B cell (primary cell): Measurements from ENCODE around the gene SLC20A1. TPM values are rescaled to one million over a fixed set of nuclear protein-coding genes. Genes with fewer than 3 reads are reported as not detected.

Source experiments
- ATAC-seq: fragments of 200-7000 bp; cut with Tn5 transposase; one replicate; pipeline ENCODE4 v1.10.0; 2021; ENCODE audit warnings: low read depth, mild to moderate bottlenecking, moderate number of reproducible peaks, moderate library complexity
- CTCF ChIA-PET: fragments of 350-600 bp; sonication (Branson Sonifier 250); formaldehyde crosslinking; loops from one replicate; lab custom pipeline; 2021; ENCODE audit warnings: antibody characterized with exemption, inconsistent platforms; lab: Charles Lee
- POLR2A ChIA-PET: fragments of 350-600 bp; sonication (Branson Sonifier 250); formaldehyde crosslinking; loops from one replicate; lab custom pipeline; 2021; ENCODE audit warnings: antibody characterized with exemption; lab: Charles Lee
- DNase-seq: peaks from one replicate; pipeline ENCODE4 v3.0.0; 2013
- H2AFZ ChIP-seq: 2 replicates; pipeline ENCODE4 v1.6.1; 2012; ENCODE audit warnings: mild to moderate bottlenecking, low read depth, low read length; ENCODE audit not compliant: insufficient read depth, poor library complexity, severe bottlenecking
- H3K27ac ChIP-seq, 2 donors: 1 replicate in 1 of 2; 2 replicates in 1 of 2; pipeline ENCODE4 v1.5.1; 2012 to 2013; ENCODE audit warnings: low read length in 2 of 2, mild to moderate bottlenecking in 2 of 2, moderate library complexity in 1 of 2
- H3K27me3 ChIP-seq, 4 experiments: fragments of 200-600 bp in 1 of 4; sonication (generic) in 1 of 4; replicated peaks in 1 of 4; 1 replicate in 2 of 4; 2 replicates in 2 of 4; pipeline versions ENCODE4 v1.6.1 to v1.7.0; 2013 to 2016; ENCODE audit warnings: low read length in 3 of 4, mild to moderate bottlenecking in 2 of 4, mixed read lengths in 1 of 4, moderate library complexity in 1 of 4; ENCODE audit not compliant: insufficient read depth in 4 of 4, control insufficient read depth in 3 of 4; ENCODE audit errors: control extremely low read depth in 1 of 4
- H3K36me3 ChIP-seq, 2 experiments: replicated peaks in 1 of 2; 1 replicate in 1 of 2; 2 replicates in 1 of 2; pipeline versions ENCODE4 v1.6.1 to v1.7.1; 2013; ENCODE audit warnings: low read length in 1 of 2; ENCODE audit not compliant: insufficient read depth in 2 of 2, control insufficient read depth in 1 of 2; ENCODE audit errors: control extremely low read depth in 1 of 2, extremely low read depth in 1 of 2
- H3K4me1 ChIP-seq, 2 donors: fragments of 200-600 bp in 1 of 2; sonication (generic) in 1 of 2; 1 replicate in 1 of 2; 2 replicates in 1 of 2; pipeline versions ENCODE4 v1.5.1 to v1.6.1; 2013 to 2017; ENCODE audit warnings: low read length in 2 of 2; ENCODE audit not compliant: control insufficient read depth in 2 of 2, insufficient read depth in 2 of 2
- H3K4me2 ChIP-seq: replicated peaks from 2 replicates; pipeline ENCODE3; 2012; ENCODE audit warnings: mild to moderate bottlenecking, low read depth, low read length; ENCODE audit not compliant: poor library complexity, severe bottlenecking
- H3K4me3 ChIP-seq, 5 experiments: fragments of 200-600 bp in 1 of 5; sonication (generic) in 1 of 5; 1 replicate in 3 of 5; 2 replicates in 2 of 5; pipeline versions ENCODE4 v1.5.1 to v1.7.0; 2011 to 2016; ENCODE audit warnings: low read length in 4 of 5, mild to moderate bottlenecking in 4 of 5, low read depth in 2 of 5, control low read depth in 1 of 5, moderate library complexity in 1 of 5; ENCODE audit not compliant: insufficient read depth in 1 of 5; ENCODE audit errors: control extremely low read depth in 1 of 5, extremely low read depth in 1 of 5
- H3K79me2 ChIP-seq: fragments of 200-600 bp; sonication (generic); one replicate; pipeline ENCODE4 v1.6.0; 2016; ENCODE audit warnings: low read length; ENCODE audit not compliant: control insufficient read depth, insufficient read depth
- H3K9ac ChIP-seq: fragments of 200-600 bp; sonication (generic); 2 replicates; pipeline ENCODE4 v1.6.1; 2017; ENCODE audit warnings: mild to moderate bottlenecking, low read length, moderate library complexity
- H3K9me3 ChIP-seq, 3 donors: one replicate each; pipeline versions ENCODE4 v1.6.1 to v1.7.1; 2013; ENCODE audit warnings: low read length in 2 of 3; ENCODE audit not compliant: control insufficient read depth in 2 of 3, insufficient read depth in 1 of 3; ENCODE audit errors: control extremely low read depth in 1 of 3
- H4K20me1 ChIP-seq: 2 replicates; pipeline ENCODE4 v1.6.0; 2012; ENCODE audit warnings: mild to moderate bottlenecking, low read length; ENCODE audit not compliant: insufficient read depth, control insufficient read depth, poor library complexity, severe bottlenecking
- H3K27ac Mint-ChIP-seq: one replicate; pipeline ENCODE4 v1.8.0; 2021; ENCODE audit warnings: mixed read lengths
- H3K27me3 Mint-ChIP-seq: one replicate; pipeline ENCODE4 v1.8.0; 2021; ENCODE audit warnings: mixed read lengths
- H3K4me1 Mint-ChIP-seq: one replicate; pipeline ENCODE4 v1.8.0; 2021; ENCODE audit warnings: mixed read lengths
- H3K4me3 Mint-ChIP-seq: one replicate; pipeline ENCODE4 v1.8.0; 2021; ENCODE audit warnings: mixed read lengths
- H3K9me3 Mint-ChIP-seq: one replicate; pipeline ENCODE4 v1.8.0; 2022; ENCODE audit warnings: mixed read lengths; ENCODE audit not compliant: insufficient read depth
- EZH2 ChIP-seq: IDR thresholded peaks from 2 replicates; pipeline ENCODE4 v1.6.1; 2012; ENCODE audit warnings: borderline replicate concordance, low read depth, mild to moderate bottlenecking, moderate library complexity, low read length; ENCODE audit not compliant: insufficient read depth, poor library complexity, severe bottlenecking
- WGBS: methylation state at CpG from one replicate; pipeline ENCODE4 v1.1.5; 2013; ENCODE audit warnings: missing lambda C conversion rate; ENCODE audit not compliant: insufficient coverage; 5-methylcytosine and 5-hydroxymethylcytosine counted together
- intact Hi-C: fragments of 100-400 bp; cut with micrococcal nuclease; formaldehyde crosslinking; loops from one replicate; pipeline ENCODE4 v1.10.0; 2022
- polyA plus RNA-seq: library from polyadenylated mRNA; depleted of rRNA; stranded (reverse); fragments of >200 nt; gene quantifications from 2 replicates; pipeline ENCODE4 v1.2.3, GENCODE V29; 2012
- total RNA-seq, 2 donors: library from RNA; stranded (reverse); fragments of 120-200 nt in 1 of 2; gene quantifications; 1 replicate in 1 of 2; 2 replicates in 1 of 2; pipeline versions ENCODE4 v1.2.3 to v1.2.4, GENCODE V29; 2013 to 2022
- TF ChIP-seq, protein P1 (sequence below): fragments of 200-600 bp; IDR thresholded peaks from one replicate; pipeline ENCODE4 v1.8.0; 2022; ENCODE audit warnings: antibody characterized with exemption, mild to moderate bottlenecking

The SLC20A1 gene
- total and polyA plus RNA-seq, 2 donors (not counting 1 experiment from before 2014, with no cell fraction given), result 16.1 to 54.9 TPM

DNA sequence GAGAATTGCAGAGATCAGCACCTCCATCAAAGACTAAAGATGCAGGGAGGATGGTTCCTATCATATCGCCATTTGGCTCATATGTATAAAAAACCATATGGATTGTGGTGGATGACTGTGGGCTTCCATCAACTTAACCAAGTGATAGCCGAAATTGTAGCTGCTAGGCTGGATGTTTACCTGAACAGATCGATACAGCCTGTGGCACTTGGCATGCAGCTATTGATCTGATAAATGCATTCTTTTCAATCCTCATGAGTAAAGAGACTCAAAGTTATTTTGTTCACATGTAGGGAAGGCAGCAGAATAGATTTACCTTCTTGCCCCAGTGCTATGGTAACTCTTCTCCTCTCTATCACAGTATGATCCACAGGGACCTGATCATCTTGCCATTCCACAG is 42.8 kb upstream of the SLC20A1 start:
- no peaks in the 10 kb centered on the region for H4K20me1 ChIP-seq
- DNase-seq (no peak), ATAC-seq (no peak)
- Mint-ChIP-seq H3K4me1 (peaks cover 5% of the 10 kb centered on the region), H3K27me3 (no peaks in the 10 kb centered on the region), H3K27ac (no peak overlapping the region), H3K9me3 (no peaks in the 10 kb centered on the region), H3K4me3 (no peak overlapping the region)
- 100% methylated on average over 1 of the region's 3 CpGs for WGBS
- H3K27me3 ChIP-seq, result no peaks in the 10 kb centered on the region
- H3K9me3 ChIP-seq, result no peaks in the 10 kb centered on the region
- no peak for TF ChIP-seq EZH2
- TF ChIP-seq, protein P1, sequence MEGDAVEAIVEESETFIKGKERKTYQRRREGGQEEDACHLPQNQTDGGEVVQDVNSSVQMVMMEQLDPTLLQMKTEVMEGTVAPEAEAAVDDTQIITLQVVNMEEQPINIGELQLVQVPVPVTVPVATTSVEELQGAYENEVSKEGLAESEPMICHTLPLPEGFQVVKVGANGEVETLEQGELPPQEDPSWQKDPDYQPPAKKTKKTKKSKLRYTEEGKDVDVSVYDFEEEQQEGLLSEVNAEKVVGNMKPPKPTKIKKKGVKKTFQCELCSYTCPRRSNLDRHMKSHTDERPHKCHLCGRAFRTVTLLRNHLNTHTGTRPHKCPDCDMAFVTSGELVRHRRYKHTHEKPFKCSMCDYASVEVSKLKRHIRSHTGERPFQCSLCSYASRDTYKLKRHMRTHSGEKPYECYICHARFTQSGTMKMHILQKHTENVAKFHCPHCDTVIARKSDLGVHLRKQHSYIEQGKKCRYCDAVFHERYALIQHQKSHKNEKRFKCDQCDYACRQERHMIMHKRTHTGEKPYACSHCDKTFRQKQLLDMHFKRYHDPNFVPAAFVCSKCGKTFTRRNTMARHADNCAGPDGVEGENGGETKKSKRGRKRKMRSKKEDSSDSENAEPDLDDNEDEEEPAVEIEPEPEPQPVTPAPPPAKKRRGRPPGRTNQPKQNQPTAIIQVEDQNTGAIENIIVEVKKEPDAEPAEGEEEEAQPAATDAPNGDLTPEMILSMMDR, result no peak
- H3K27ac ChIP-seq, result no peak overlapping the region
- H3K9ac ChIP-seq, result no peak overlapping the region
- peaks cover 0 to 5% of the 10 kb centered on the region in 2 donors for H3K4me1 ChIP-seq
- ChIA-PET POLR2A (no interaction called here), CTCF (interaction anchor here (0.6 to 8.7 kb wide), 4 partner anchors 24 to 691 kb away, joined by 3 to 101 read pairs (median 30); no protein-coding TSS in a partner anchor)
- no peaks in the 10 kb centered on the region for H3K79me2 ChIP-seq
- intact Hi-C loops, result no loop called here
- H3K4me3 ChIP-seq, result no peak overlapping the region
- H3K4me2 ChIP-seq, result no peak overlapping the region
- no peak overlapping the region for H2AFZ ChIP-seq
- H3K36me3 ChIP-seq, result no peaks in the 10 kb centered on the region

DNA sequence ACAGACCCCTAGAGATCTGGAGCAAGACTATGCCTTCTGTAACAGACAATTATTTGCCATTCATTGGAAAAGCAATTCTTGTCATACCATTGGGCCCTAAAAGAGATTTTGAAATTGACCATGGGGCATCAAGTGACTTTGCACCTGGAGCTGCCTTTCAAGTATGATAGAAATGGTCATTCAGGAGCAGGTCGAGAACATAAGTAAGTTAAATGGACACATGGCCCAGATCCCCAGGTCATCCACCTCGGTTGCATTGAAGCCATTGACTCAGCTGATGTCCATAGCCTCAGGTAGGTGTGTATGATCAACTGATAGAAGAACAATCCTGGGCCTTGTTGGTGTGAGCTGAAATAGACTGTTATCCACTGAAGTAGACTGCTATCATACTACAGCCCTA is 42.0 kb upstream of the SLC20A1 start:
- no peaks in the 10 kb centered on the region for H3K27me3 ChIP-seq
- CTCF ChIA-PET, result interaction anchor here (0.6 to 8.7 kb wide), 5 partner anchors 23 to 692 kb away, joined by 3 to 101 read pairs (median 3); no protein-coding TSS in a partner anchor

More for the DNA sequence above, 42.0 kb upstream of the SLC20A1 start:
- H3K9me3 ChIP-seq, result no peaks in the 10 kb centered on the region
- H3K27me3 Mint-ChIP-seq, result no peaks in the 10 kb centered on the region
- TF ChIP-seq, protein P1, result no peak
- no peak for TF ChIP-seq EZH2
- H3K4me1 Mint-ChIP-seq, result peaks cover 5% of the 10 kb centered on the region
- H3K27ac Mint-ChIP-seq, result no peak overlapping the region
- H3K4me2 ChIP-seq, result no peak overlapping the region
- no peak overlapping the region for H3K4me3 ChIP-seq
- H3K27ac ChIP-seq, result no peak overlapping the region
- peaks cover 0 to 5% of the 10 kb centered on the region in 2 donors for H3K4me1 ChIP-seq
- H3K9ac ChIP-seq, result no peak overlapping the region
- no peaks in the 10 kb centered on the region for H3K79me2 ChIP-seq
- H3K4me3 Mint-ChIP-seq, result no peak overlapping the region
- ATAC-seq (no peak), DNase-seq (no peak)
- no peaks in the 10 kb centered on the region for H4K20me1 ChIP-seq
- WGBS, result 100% methylated on average over 2 of the region's 2 CpGs
- H3K36me3 ChIP-seq, result no peaks in the 10 kb centered on the region
- no peaks in the 10 kb centered on the region for H3K9me3 Mint-ChIP-seq
- H2AFZ ChIP-seq, result no peak overlapping the region
- POLR2A ChIA-PET, result no interaction called here
- intact Hi-C loops, result no loop called here
